Measurements from ENCODE around the gene CASD1. TPM values are rescaled to one million over a fixed set of nuclear protein-coding genes. Genes with fewer than 3 reads are reported as not detected.

Gene CASD1
- polyA plus RNA-seq, 4 donors: 44.6 to 55.6 (median 53.3) TPM

GRCh38 chr7:94512735-94513564 is 3.3 kb downstream of the CASD1 start:
- DNase-seq (ENCODE audit: low read depth in 4 of 4, low spot score in 3 of 4): no peak

GRCh38 chr7:94513565-94513860 is 3.9 kb downstream of the CASD1 start:
- DNase-seq (ENCODE audit: low read depth in 4 of 4, low spot score in 3 of 4): no peak

- no peak for DNase-seq (ENCODE audit: low read depth in 4 of 4, low spot score in 3 of 4)
Observed at GRCh38 chr7:94514140-94514889, 4.7 kb downstream of the CASD1 start.

- no peak for DNase-seq (ENCODE audit: low read depth in 4 of 4, low spot score in 3 of 4)
Observed at GRCh38 chr7:94514917-94515316, 5.3 kb downstream of the CASD1 start.

GRCh38 chr7:94525923-94526322 is 16.3 kb downstream of the CASD1 start:
- no peak for DNase-seq (ENCODE audit: low read depth in 4 of 4, low spot score in 3 of 4)

GRCh38 chr7:94529516-94529915 is 19.9 kb downstream of the CASD1 start:
- no peak for DNase-seq (ENCODE audit: low read depth in 4 of 4, low spot score in 3 of 4)

GRCh38 chr7:94530109-94530508 is 20.5 kb downstream of the CASD1 start:
- no peak for DNase-seq (ENCODE audit: low read depth in 4 of 4, low spot score in 3 of 4)

- no peak for DNase-seq (ENCODE audit: low read depth in 4 of 4, low spot score in 3 of 4)
Observed at GRCh38 chr7:94532676-94533075, 23.1 kb downstream of the CASD1 start.

- no peak for DNase-seq (ENCODE audit: low read depth in 4 of 4, low spot score in 3 of 4)
Observed at GRCh38 chr7:94540428-94540827, 30.8 kb downstream of the CASD1 start.

- DNase-seq (ENCODE audit: low read depth in 4 of 4, low spot score in 3 of 4): peak in 1 of 4 donors; percentile 9
Observed at GRCh38 chr7:94547126-94547525, 37.5 kb downstream of the CASD1 start.

GRCh38 chr7:94556028-94556427 is 46.4 kb downstream of the CASD1 start:
- DNase-seq (ENCODE audit: low read depth in 4 of 4, low spot score in 3 of 4): no peak

GRCh38 chr7:94557215-94557614 is 47.6 kb downstream of the CASD1 start:
- DNase-seq (ENCODE audit: low read depth in 4 of 4, low spot score in 3 of 4): no peak

- DNase-seq (ENCODE audit: low read depth in 4 of 4, low spot score in 3 of 4): no peak
Observed at GRCh38 chr7:94559972-94560371, 50.4 kb downstream of the CASD1 start.

- DNase-seq (ENCODE audit: low read depth in 4 of 4, low spot score in 3 of 4): no peak
Observed at GRCh38 chr7:94561841-94562514, 52.4 kb downstream of the CASD1 start.

GRCh38 chr7:94562525-94562924 is 52.9 kb downstream of the CASD1 start:
- DNase-seq (ENCODE audit: low read depth in 4 of 4, low spot score in 3 of 4): no peak

GRCh38 chr7:94565247-94565894 is 55.8 kb downstream of the CASD1 start:
- DNase-seq (ENCODE audit: low read depth in 4 of 4, low spot score in 3 of 4): no peak

- no peak for DNase-seq (ENCODE audit: low read depth in 4 of 4, low spot score in 3 of 4)
Observed at GRCh38 chr7:94567396-94567795, 57.8 kb downstream of the CASD1 start.

GRCh38 chr7:94571816-94572215 is 62.2 kb downstream of the CASD1 start:
- DNase-seq (ENCODE audit: low read depth in 4 of 4, low spot score in 3 of 4): no peak

GRCh38 chr7:94575646-94576045 is 66.0 kb downstream of the CASD1 start:
- no peak for DNase-seq (ENCODE audit: low read depth in 4 of 4, low spot score in 3 of 4)

- no peak for DNase-seq (ENCODE audit: low read depth in 4 of 4, low spot score in 3 of 4)
Observed at GRCh38 chr7:94576316-94576715, 66.7 kb downstream of the CASD1 start.

- no peak for DNase-seq (ENCODE audit: low read depth in 4 of 4, low spot score in 3 of 4)
Observed at GRCh38 chr7:94577357-94577756, 67.7 kb downstream of the CASD1 start.

Data from left renal pelvis (tissue), 4 donors.